ENCODE data around the gene BTN3A1. TPM values are rescaled to one million over a fixed set of nuclear protein-coding genes. Genes with fewer than 3 reads are reported as not detected.
A peak's percentile ranks its signal among the peaks of the same experiment; 100 is the strongest.

BTN3A1 gene
- total RNA-seq, 1 experiment from 2014 or later, result 10.8 TPM

DNA sequence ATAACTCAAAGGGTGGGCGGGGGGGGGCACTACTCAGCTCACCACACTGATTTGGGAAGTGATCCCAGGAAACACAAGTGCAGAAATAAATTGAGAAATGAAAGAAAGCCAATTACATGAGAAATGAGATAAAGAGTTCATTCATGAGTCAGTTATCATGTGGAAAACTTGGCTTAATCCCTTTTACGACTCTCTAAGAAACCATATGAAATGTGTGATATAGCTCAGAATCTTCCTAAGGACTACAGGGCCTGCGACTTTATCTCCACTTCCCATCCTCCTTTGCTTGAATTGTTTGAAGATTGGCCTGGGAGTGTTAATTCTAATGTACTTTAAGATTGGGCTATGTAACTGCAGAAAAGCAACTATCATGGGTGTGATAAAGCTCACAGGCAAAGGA lies 22.8 kb upstream of the BTN3A1 start:
- DNase-seq (ENCODE audit: low read depth), result no peak

- no peak for DNase-seq (ENCODE audit: low read depth)
These were observed 22.3 kb upstream of the BTN3A1 start for GRCh38 chr6:26379740-26380139.

GRCh38 chr6:26380256-26380655 lies 21.8 kb upstream of the BTN3A1 start:
- no peak for DNase-seq (ENCODE audit: low read depth)

GRCh38 chr6:26382121-26382520 lies 20.0 kb upstream of the BTN3A1 start:
- no peak for DNase-seq (ENCODE audit: low read depth)

DNA sequence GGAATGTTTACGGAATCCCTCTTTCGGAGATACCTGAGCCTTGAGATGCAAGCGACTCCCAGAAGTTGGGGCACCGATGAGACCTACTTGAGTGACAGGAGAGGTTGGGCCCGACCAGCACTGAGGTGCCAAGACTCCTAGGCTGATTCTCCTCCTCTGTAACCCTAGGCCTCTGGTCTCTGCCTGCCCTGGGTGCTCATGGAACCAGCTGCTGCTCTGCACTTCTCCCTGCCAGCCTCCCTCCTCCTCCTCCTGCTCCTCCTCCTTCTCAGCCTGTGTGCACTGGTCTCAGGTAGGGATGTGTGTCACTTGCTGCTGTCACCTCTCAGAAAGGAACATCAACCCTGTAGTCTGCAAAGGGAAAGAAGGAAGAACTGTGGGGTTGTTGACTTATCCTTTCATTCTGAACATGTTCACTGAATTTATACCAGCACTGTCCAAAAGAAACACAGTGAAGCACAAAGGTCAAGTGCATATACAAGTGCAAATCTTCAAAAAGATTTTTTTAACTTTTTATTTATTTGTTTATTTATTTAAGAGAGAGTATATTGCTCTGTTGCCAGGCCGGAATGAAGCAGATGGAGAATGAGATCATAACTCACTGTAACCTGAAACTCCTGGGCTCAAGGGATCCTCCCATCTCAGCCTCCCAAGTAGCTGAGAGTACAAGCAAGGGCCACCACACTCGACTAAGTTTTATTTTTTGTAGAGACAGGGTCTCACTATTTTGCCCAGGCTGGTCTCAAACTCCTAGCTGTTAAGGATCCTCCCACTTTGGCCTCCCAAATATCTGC lies 18.3 kb upstream of the BTN3A1 start:
- peak; percentile 62 for DNase-seq (ENCODE audit: low read depth)

- no peak for DNase-seq (ENCODE audit: low read depth)
These were observed 16.3 kb upstream of the BTN3A1 start for GRCh38 chr6:26385734-26386125.

DNA sequence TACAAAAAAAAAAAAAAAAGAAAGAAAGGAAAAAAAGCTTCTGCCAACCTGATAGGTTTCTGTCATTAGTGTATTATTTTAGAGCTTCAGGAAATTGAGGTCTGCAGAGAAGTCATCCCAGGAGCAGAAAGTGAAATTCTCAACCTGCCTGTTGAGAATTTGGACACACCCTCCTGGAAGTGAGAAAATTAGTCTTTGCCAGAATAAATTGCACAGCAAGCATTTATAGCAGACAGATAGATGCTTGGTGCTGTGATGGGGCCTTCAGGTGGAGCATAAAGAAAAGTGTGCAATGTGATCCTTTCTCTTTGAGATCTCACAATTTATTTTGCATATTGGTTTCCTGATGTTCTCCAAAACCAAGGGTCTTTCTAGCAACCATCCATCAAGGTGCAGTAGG lies 14.5 kb upstream of the BTN3A1 start:
- DNase-seq (ENCODE audit: low read depth), result no peak

DNA sequence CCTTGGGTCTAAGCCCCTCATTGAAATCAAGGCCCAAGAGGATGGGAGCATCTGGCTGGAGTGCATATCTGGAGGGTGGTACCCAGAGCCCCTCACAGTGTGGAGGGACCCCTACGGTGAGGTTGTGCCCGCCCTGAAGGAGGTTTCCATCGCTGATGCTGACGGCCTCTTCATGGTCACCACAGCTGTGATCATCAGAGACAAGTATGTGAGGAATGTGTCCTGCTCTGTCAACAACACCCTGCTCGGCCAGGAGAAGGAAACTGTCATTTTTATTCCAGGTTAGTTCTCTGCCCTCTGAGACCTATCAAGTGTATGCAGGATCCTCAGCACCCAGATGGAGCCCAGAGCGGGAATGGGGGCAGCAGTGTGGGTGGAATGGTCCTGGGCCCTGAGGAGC lies 14.1 kb upstream of the BTN3A1 start:
- no peak for DNase-seq (ENCODE audit: low read depth)

DNA sequence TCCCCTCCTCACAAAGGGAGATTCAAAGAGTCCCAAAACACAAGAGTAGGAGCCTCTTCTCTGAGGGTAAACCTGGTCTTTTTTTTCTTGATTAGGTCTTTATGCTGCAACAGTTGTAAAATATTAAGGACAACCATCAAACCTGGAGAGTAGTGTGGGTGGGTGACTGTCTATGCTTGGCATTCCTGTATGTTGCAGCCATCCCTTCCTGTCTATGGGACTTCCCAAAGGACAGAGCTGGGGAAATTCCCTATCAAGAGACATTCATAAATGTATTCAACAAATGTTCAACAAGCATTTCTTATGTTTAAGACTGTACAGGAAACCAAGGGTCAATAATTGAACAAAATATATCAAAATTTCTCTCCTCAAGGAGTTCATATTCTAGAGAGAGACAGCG lies 13.6 kb upstream of the BTN3A1 start:
- DNase-seq (ENCODE audit: low read depth), result no peak

- no peak for DNase-seq (ENCODE audit: low read depth)
These were observed 12.7 kb upstream of the BTN3A1 start for GRCh38 chr6:26389349-26389894.

- no peak for DNase-seq (ENCODE audit: low read depth)
These were observed 11.5 kb upstream of the BTN3A1 start for GRCh38 chr6:26390531-26390930.

DNA sequence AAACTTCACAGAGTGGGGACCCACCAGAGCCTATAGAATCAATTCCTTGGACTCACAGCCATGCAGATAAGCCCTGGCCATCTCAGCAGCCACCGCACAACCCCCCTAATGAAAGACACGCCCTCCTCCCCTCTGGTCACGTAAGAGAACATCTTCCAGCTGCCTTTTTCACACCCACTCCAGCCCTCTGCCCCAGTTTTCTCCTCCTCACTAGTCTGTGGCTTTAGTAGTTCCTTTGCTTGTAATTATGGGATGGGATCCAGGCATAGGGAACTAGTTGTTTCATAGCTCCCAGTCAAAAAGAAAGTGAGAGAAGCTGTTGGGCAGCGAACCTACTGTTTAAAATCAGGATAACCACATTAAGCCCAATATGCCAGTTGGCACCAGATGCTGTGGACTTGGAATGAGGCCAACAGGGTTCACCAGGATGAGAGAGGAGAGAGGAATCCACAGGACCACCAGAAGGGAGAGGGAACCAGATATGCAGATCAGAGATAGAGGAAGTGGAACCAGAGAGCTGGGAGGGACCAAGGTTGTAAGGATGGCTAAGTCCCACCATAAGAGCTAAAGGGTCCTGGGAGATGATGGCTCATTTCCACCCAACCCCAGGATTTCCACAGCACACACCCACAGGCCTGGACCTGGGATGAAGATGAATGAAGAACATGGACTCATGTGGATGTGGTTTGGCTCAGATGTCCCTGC lies 9.0 kb upstream of the BTN3A1 start:
- DNase-seq (ENCODE audit: low read depth), result no peak

DNA sequence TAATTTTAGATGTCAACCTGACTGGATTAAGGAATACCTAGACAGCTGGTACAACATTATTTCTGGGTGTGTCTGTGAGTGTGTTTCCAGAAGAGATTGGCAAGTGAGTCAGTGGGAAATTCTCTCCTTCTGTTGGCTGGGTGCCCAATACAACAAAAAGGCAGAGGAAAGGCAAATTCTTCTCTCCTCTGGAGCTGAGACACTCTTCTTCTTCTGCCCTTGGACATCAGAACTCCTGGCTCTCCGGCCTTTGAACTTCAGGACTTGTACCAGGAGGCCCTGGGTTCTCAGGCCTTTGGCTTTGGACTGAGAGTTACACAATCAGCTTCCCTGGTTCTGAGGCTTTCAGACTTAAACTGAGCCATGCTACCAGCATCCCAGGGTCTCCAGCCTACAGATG lies 7.8 kb upstream of the BTN3A1 start:
- peak; percentile 93 for DNase-seq (ENCODE audit: low read depth)

DNA sequence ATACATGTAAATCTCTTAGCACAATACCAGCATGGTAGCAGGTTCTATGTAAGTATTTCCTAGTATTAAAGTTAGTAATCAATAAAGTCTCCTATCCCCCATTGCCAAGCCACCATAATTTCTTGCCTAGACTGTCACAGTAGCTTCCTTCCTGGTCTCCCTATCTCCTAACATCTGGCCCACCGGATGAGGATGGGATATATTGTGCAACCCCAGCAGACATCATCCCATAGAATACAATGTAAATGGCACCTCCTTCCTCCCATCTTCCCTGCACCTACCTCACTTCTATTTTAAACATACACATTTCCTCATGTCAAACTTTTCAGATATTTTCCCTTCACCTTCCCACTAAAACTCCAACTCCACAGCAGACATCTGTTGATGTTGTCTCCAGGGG lies 3.5 kb upstream of the BTN3A1 start:
- no peak for DNase-seq (ENCODE audit: low read depth)

- DNase-seq (ENCODE audit: low read depth), result no peak
These were observed 1.4 kb upstream of the BTN3A1 start for GRCh38 chr6:26400626-26401025.

GRCh38 chr6:26401389-26401986 lies 587 bp upstream of the BTN3A1 start:
- DNase-seq (ENCODE audit: low read depth), result no peak

GRCh38 chr6:26403893-26404292 lies 1.8 kb downstream of the BTN3A1 start:
- DNase-seq (ENCODE audit: low read depth), result no peak

DNA sequence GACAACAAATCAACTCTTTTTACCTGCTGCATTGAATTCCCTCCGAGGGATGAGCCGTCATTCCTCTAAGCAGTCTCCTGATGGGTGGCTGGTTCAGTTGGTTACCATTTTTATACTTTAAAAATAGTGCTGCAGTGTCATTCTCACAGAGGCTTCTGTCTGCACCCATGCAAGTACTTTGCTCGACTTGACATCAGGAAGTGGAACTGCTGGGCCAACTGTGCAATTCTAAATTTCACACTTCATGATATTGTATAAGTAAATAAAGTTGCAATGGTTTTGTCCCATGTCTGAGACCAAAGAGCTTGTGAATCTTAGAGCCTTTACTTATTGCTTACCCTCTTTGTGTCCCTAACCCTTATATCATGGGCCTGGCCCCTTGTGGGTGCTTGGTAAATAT lies 2.5 kb downstream of the BTN3A1 start:
- DNase-seq (ENCODE audit: low read depth), result no peak

GRCh38 chr6:26408828-26409730 lies 7.0 kb downstream of the BTN3A1 start:
- DNase-seq (ENCODE audit: low read depth), result no peak

DNA sequence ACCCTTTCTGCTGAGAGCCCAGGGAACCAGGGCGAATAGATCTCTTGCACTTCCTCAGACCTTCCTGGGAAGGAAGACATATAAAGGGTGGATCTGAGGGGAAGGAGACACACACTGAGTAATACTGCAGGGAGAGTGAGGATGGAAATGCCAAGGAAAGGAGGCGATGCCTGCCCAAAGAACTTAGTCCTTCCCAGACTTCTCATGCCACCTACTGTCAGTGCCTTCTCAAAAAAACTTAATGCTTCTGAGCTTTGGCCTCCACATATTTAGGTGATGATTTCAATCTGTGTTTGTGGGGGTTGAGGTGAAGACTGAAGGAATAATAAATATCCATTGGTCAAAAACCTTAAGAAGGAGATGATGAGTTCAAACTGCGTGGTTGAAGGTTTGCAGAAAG lies 9.7 kb downstream of the BTN3A1 start:
- DNase-seq (ENCODE audit: low read depth), result no peak

- DNase-seq (ENCODE audit: low read depth), result no peak
These were observed 10.2 kb downstream of the BTN3A1 start for GRCh38 chr6:26412228-26412627.

DNA sequence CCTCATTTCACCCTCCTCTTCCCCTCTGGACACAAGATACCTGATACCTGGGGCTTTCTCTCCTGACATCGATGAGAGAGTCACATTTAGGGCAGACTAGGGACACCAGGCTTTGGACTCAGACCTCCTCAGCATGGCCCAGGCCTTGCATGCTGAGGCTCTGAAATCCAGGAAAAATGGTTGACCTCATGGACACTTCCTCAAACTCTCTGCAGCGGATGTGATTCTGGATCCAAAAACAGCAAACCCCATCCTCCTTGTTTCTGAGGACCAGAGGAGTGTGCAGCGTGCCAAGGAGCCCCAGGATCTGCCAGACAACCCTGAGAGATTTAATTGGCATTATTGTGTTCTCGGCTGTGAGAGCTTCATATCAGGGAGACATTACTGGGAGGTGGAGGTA lies 10.9 kb downstream of the BTN3A1 start:
- no peak for DNase-seq (ENCODE audit: low read depth)
